Liver (tissue), 3 donors: Measurements from ENCODE around the gene TNNT3.

Experiments
- CTCF ChIP-seq: fragments of 150-350 bp; IDR thresholded peaks from 2 replicates; pipeline ENCODE4 v1.5.1; 2017; ENCODE audit warnings: improper control_type of control experiment, low read depth, low read length; ENCODE audit not compliant: missing input control
- EGR1 ChIP-seq, 2 donors: IDR thresholded peaks; 2 replicates each; pipeline ENCODE4 v1.6.1; 2016 to 2018; ENCODE audit warnings: antibody characterized with exemption in 2 of 2, low read depth in 2 of 2
- HNF4A ChIP-seq, 2 donors: conservative IDR thresholded peaks; 2 replicates each; pipeline ENCODE4 v1.6.1; 2016; ENCODE audit warnings: antibody characterized with exemption in 2 of 2, mild to moderate bottlenecking in 2 of 2
- RAD21 ChIP-seq, 2 donors: IDR thresholded peaks; 2 replicates each; pipeline ENCODE4 v1.6.1; 2016; ENCODE audit warnings: antibody characterized with exemption in 2 of 2, mild to moderate bottlenecking in 2 of 2
- donor health status: healthy.
- donor health status: healthy.

- TF ChIP-seq CTCF (no peak), HNF4A (conservative IDR thresholded peaks at IDR 0.05) (no peak), EGR1 (IDR thresholded peaks at IDR 0.05; ENCODE audit: low read depth in 2 of 2) (no peak), RAD21 (IDR thresholded peaks at IDR 0.05) (no peak)
Measured at GRCh38 chr11:1969035-1969434, 49.5 kb downstream of the TNNT3 start.
